GM19025 (cell line): ENCODE data around the gene ZNF708.
A peak's percentile ranks its signal among the peaks of the same experiment; 100 is the strongest.
"Not testable (repeated sequence)": the region's sequence is repeated elsewhere in the genome, so short reads cannot be mapped to it uniquely, and the experiment has no call there.

ENCODE experiments used
- ATAC-seq: cut with Tn5 transposase; IDR thresholded peaks from one replicate; pipeline ENCODE4 v1.9.1; 2021; ENCODE audit warnings: mild to moderate bottlenecking, low read depth, moderate library complexity; ENCODE audit not compliant: unreplicated experiment

ZNF708 gene

DNA sequence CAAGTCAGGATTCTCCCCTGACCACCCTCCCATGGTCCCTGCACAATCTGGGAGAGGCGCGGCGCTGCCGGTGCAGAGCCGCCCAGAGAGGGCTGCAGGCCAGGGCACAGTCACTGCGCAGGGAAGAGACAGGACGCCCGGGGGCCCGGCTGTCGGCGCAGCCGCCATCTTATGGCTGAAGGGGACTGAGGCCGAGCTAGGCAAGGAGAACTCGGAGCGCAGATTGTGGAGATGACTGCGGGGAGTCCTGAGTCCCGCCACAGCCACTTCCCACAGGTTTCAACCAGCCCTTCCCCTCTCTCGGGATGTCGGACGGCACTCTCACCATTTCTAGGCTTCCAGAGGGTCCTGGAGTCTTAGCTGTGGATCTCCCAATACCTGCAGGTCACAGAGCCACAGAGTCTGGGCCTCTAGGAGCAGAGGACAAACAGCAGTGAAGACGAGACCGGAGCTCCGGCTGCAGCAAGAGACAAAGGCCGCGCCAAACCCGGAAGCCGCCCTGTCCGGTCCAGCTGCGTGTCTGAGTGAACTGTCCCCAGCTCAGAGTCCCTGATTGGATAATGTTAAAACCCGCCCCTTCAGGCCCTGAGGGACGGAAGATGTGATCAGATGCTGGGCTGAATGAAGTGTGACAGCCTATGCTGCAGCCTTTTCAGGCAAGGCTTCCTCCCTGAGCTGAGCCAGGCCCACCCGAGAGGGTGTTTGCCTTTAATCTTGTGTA, at the start of gene ZNF708:
Gene ZNF708 (minus strand): TSS at position 526 of the 721 bp plus-strand sequence. CDS start 198 bp downstream, at position 328.
- ATAC-seq: peak; percentile 99

DNA sequence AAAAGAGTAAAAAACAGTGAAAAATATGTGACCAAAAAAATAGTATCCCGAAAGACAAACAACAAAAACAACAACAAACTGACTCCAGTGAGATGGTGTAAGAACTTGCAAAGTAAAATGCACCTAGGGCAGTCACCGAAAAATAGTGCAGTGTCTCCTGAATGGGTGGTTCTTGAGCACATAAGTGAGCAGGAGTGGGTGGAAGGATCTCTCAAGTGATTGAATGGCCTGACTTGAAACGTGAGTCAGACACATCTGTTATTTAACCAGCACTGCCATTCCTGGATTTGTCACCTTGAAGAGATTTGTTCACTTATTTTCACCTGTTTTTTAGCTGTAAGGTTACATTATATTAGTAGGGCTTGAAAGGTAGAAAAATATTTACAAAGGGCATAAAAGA, 33.1 kb upstream of the ZNF708 start:
- no peak for ATAC-seq

DNA sequence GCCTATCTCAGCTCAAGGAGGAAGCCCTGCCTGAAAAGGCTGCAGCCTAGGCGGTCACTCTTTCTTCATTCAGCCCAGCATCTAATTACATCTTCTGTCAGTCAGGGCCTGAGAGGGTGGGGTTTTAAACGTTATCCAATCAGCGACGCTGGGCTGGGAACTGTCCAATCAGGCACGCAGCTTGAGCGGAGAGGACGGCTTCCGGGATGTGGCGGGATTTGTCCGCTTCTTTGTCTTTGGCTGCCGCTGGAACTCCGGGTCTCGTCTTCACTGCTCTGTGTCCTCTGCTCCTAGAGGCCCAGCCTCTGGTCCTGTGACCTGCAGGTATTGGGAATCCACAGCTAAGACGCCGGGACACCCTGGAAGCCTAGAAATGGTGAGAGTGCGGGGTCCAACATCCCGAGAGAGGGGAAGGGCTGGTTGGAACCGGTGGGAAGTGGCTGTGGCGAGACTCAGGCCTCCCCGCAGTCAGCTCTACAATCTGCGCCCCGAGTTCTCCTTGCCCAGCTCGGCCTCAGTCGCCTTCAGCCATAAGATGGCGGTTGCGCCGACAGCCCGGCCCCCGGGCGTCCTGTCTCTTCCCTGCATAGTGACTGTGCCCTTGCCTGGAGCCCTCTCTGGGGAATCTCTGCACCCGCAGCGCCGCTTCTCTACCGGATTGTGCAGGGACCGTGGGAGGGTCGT, 29.7 kb upstream of the ZNF708 start, which contains the start of gene ZNF738:
Gene ZNF738 (plus strand): TSS at position 233 of the 684 bp plus-strand sequence. CDS start 141 bp downstream, at position 374.
- ATAC-seq: peak; percentile 91

DNA sequence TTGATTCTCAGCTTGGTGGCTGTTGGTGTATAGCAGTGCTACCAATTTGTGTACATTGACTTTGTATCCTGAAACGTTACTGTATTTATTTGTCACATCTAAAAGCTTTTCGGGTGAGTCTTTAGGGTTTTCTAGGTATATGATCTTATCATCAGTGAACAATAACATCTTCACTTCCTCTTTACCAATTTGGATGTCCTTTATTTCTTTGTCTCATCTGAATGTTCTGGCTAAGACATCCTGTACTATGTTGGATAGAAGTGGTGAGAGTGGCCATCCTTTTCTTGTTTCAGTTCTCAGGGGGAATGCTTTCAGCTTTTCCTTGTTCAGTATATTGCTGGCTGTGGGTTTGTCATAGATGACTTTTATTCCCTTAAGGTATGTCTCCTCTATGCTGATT, 23.6 kb upstream of the ZNF708 start:
- no peak for ATAC-seq

DNA sequence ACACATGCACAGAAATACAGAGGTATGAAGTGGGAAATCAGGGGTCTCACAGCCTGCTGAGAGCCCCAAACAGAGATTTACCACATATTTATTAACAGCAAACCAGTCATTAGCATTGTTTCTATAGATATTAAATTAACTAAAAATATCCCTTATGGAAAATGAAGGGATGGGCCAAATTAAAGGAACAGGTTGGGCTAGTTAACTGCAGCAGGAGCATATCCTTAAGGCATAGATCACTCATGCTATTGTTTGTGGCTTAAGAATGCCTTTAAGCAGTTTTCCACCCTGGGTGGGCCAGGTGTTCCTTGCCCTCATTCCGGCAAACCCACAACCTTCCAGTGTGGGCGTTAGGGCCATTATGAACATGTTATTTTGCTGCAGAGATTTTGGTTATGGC, 15.6 kb upstream of the ZNF708 start:
- not testable (repeated sequence) for ATAC-seq

DNA sequence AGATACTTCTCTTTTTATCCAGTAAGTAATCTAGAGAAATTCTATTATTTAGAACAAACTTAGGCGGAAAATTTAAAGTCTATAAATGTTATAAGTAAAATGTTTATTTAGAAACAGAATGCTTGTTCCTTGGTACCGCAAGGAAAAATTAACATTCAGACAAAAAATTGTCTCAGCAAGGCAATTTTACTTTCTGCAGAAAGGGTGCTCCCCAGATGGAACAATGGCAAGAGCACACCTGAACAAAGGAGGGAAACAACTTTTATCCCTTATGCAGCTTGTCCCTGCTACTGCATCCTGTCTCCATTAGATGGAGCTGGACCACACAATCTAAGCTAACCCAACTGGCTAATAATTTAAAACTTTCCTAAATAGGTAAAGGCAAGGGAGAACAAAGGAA, 6.5 kb upstream of the ZNF708 start:
- no peak for ATAC-seq

DNA sequence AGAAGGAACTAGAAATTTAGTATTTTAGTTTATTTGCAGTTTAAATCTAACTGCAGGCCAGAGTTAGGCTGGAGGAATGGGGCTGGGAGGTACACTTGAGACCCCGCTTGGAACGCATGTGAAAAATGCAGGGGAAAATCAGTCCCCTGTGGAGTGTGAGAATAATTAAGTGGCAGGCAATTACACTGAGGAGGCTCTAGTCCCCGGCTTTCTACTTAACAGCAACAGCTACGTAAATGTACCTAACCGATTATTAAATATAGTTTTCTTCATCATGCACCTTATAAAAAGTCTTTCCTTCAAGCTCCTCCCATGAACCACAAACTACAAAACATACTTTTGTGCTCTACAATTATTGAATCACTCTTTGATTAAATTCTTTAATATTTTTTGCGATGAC, 804 bp downstream of the ZNF708 start:
- ATAC-seq: no peak

DNA sequence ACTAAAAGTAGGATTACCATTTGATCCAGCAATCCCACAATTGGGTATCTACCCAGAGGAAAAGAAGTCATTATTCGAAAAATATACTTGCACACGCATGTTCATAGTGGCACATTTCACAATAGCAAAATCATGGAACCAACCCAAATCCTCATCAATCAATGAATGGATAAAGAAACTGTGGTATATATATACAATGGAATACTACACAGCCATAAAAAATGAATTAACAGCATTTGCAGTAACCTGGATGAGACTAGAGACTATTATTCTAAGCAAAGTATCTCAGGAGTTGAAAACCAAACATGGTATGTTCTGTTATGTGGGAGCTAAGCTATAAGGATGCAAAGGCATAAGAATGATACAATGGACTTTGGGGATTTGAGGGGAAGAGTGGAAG, 3.0 kb downstream of the ZNF708 start:
- no peak for ATAC-seq

DNA sequence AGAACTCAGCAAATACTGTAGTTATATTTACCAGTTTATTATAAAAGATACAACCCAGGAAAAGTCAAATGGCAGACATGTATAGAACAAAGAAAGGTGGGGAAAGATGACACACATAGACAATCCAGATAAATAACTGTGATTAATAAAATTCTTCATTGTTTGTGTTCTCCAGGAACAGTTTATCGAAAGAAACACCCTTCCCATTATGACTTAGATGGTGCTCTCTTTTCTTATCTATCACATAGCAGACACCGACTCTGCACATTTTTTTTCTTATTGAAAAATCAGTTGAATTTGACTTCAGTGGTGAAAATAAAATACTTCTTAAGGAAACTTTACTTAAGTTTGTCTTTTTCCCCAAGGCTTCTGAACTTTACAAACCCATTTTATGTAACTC, 6.2 kb downstream of the ZNF708 start:
- no peak for ATAC-seq

DNA sequence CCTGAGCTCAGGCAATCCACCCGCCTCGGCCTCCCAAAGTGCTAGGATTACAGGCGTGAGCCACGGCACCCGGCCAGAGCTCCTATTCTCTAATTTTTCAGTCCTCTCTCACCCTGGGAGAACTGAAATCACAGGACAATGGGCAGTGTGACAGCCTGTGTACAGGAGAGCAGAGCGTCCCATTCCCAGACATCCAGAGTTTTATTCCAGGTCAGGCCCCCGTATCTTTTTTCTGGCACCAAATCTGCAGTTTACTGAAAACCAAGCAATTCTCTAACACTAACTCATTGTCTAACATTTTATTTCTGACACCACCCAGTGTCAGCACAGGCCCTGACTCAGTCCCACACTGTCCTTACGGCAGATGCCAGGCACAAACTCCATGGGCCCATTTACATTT, 6.7 kb downstream of the ZNF708 start:
- ATAC-seq: no peak

DNA sequence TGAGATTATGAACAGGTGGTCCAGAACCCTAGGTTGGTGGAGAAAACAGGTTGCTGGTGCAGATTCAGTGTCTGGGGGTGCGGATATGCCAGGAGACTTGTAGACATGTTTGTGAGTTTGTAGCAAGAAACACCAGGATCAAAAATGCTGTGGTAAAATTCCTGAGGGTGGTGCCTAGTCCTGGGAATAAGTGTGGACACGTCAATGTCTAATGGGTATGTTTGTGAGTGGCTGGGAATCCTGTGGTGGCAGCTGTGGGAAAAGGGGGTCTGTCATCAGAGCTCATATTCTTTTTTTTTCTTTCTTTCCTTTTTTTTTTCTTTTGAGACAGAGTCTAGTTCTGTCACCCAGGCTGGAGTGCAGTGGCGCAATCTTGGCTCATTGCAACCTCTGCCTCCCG, 7.2 kb downstream of the ZNF708 start:
- no peak for ATAC-seq

DNA sequence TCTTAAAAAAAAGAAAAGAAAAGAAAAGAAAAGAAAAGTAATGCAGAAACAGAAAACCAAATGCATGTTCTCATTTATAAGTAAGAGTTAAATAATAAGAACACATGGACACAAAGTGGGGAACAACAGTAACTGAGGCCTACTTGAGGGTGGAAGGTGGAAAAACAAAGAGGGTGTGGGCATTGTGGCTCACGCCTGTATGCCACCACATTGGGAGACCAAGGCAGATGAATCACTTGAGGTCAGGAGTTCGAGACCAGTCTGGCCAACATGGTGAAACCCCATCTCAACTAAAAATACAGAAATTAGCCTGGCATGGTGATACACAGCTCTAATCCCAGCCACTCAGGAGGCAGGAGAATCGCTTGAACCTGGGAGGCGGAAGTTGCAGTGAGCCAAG, 8.1 kb downstream of the ZNF708 start:
- no peak for ATAC-seq

DNA sequence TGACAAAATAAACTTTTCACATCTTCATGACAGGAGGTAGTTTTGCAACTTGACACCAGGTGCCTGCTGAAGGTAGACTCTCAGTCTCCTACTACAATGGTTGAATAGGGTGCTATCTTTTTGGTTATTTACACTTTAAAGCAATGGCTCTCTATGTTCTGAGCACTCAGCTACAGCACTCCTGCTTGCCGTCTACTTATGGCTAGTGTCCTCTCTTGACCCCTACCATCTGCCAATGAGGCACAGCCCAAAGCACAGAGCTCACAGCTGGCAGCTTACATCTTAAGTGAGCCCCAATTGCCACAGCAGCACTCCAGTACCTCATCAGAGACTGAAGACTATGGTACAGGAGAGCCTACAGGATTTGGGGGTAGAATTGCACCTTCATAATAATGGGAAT, 11.4 kb downstream of the ZNF708 start:
- ATAC-seq: no peak

DNA sequence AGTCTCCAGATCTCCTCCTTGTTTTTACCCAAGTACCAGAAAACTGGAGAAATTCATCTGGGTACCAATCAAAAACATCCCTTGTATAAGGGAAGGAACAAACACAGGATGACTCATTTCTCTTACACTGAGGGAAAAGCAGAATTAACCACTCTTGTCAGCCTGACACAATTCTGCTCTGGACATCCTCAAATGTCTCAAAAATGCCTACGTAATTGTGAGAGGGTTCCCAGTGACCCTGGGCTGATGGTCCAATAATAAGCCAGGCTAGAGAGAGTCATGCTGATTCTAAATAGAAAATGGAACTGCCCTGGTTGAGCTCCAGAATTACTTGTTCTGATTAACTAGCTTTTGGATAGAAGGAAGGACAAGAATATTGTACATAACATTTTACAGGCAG, 14.5 kb downstream of the ZNF708 start:
- ATAC-seq: no peak

DNA sequence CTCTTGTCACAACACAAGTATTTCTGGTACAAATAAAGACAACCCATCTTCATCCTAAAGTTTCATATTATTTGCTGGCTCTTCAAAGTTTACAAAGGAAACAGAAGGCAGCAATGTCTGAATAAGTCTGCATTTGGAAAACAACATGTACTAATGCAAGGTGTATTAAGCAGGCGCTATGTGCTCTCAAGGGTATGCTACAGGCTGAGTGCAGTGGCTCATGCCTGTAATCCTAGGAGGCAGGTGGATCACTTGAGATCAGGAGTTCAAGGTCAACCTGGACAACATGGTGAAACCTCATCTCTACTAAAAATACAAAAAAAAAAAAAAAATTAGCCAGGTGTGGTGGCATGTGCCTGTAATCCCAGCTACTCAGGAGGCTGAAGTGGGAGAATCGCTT, 16.4 kb downstream of the ZNF708 start:
- not testable (repeated sequence) for ATAC-seq

DNA sequence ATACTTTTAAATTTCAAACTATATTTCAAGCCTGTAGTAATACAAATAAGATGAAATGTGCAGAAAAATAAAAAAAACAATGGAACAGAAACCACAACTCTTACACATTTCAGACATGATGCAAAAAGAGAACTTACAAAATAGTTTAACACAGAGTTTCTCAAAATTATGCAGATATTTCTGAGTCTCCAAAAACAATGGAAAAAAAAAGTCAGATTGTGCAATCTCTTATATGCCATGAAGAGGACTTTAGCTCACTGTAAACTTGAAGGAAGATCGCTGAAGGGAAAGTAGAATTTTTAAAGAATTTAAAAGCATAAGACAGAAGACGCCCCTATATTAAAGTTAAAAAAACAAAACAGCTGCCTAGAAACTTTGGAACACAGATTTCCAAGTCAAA, 20.4 kb downstream of the ZNF708 start:
- ATAC-seq: no peak

DNA sequence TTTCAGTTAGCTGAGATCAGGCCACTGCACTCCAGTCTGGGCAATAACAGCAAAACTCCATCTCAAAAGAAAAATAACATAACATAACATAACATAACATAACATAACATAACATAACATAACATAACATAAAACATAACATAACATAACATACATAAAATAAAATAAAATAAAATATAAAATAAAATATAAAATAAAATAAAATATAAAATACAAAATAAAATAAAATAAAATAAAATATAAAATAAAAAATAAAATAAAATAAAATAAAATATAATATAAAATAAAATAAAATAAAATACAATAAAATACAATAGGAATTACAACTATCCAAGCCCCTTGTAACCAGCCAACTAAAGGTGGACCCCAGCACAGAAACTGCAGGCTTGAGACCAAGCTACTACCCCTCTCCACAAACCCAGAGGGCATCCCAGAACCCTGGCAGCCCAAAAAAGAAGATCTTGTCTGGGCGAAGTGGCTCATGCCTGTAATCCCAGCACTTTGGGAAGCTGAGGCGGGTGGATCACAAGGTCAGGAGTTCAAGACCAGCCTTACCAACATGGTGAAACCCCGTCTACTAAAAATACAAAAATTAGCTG, 22.2 kb downstream of the ZNF708 start:
- ATAC-seq: not testable (repeated sequence)

DNA sequence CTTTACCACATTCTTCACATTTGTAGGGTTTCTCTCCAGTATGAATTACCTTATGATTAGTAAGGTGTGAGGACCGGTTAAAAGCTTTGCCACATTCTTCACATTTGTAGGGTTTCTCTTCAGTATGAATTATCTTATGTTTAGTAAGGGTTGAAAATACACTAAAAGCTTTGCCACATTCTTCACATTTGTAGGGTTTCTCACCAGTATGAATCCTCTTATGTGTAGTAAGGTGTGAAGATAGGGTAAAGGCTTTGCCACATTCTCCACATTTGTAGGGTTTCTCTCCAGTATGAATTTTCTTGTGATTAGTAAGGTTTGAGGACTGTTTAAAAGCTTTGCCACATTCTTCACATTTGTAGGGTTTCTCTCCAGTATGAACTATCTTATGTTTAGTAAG, 35.4 kb downstream of the ZNF708 start:
- ATAC-seq: not testable (repeated sequence)

DNA sequence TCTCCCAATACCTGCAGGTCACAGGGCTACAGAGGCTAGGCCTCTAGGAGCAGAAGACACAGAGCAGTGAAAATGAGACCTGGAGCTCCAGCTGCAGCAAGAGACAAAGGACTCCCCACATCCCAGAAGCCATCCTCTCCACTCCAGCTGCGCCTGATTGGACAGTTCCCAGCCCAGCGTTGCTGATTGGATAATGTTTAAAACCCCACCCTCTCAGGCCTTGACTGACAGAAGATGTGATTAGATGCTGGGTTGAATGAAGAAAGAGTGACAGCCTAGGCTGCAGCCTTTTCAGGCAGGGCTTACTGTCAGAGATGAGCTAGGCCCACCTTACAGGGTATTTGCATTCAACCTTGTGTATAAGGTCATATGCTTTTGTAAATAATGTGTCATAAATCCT, 59.4 kb downstream of the ZNF708 start:
- ATAC-seq: no peak

DNA sequence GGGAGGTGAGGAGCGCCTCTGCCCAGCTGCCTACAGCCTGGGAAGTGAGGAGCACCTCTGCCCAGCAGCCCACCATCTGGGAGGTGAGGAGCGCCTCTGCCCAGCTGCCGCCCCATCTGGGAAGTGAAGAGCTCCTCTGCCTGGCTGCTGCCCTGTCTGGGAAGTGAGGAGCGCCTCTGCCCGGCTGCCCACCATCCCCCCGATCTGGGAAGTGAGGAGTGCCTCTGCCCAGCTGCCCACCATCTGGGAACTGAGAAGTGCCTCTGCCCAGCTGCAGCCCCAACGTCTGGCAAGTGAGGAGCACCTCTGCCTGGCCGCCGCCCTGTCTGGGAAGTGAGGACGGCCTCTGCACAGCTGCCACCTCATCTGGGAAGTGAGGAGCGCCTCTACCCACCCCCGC, 64.3 kb downstream of the ZNF708 start:
- no peak for ATAC-seq

DNA sequence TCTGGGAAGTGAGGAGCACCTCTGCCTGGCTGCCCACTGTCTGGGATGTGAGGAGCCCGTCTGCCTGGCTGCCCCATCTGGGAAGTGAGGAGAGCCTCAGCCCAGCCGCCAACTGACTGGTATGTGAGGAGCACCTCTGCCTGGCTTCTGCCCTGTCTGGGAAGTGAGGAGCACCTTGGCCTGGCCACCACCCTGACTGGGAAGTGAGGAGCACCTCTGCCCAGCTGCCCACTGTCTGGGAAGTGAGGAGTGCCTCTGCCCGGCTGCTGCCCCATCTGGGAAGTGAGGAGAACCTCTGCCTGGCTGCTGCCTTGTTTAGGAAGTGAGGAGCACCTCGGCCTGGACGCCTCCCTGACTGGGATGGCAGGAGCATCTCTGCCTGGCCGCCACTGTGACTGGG, 64.8 kb downstream of the ZNF708 start:
- ATAC-seq: no peak
